K562 (cell line): ENCODE measurements around the gene FAM120B.

Experiments
- CHD1 ChIP-seq: fragments of 200-600 bp; sonication (generic); IDR thresholded peaks from one replicate; pipeline ENCODE4 v1.6.1; 2012; ENCODE audit warnings: mild to moderate bottlenecking, moderate library complexity, low read length, inconsistent platforms
- CTCF ChIP-seq, 3 experiments: IDR thresholded peaks in 2 of 3; conservative IDR thresholded peaks in 1 of 3; 2 replicates each; pipeline ENCODE4 v1.5.1; 2011 to 2012; ENCODE audit warnings: low read length in 3 of 3, mild to moderate bottlenecking in 3 of 3, control low read depth in 2 of 3, improper control_type of control experiment in 1 of 3, inconsistent platforms in 1 of 3, low read depth in 1 of 3, mixed read lengths in 1 of 3, moderate library complexity in 1 of 3; ENCODE audit not compliant: insufficient read depth in 2 of 3
- EZH2 ChIP-seq: IDR thresholded peaks from 2 replicates; pipeline ENCODE4 v1.6.1; 2012; ENCODE audit warnings: low read depth, mild to moderate bottlenecking, inconsistent platforms, low read length, borderline replicate concordance
- GATA2 ChIP-seq: sonication (generic); formaldehyde crosslinking; IDR thresholded peaks from 2 replicates; pipeline ENCODE4 v1.4.0; 2020; ENCODE audit warnings: mild to moderate bottlenecking, missing genetic modification reagents
- NFRKB ChIP-seq: fragments of 450-650 bp; IDR thresholded peaks from 2 replicates; pipeline ENCODE4 v1.6.1; 2016; ENCODE audit warnings: low read depth
- NR2C1 ChIP-seq, 2 experiments: fragments of 450-650 bp; IDR thresholded peaks; 2 replicates each; pipeline ENCODE4 v1.6.1; 2017; ENCODE audit warnings: mild to moderate bottlenecking in 2 of 2, antibody characterized with exemption in 1 of 2, inconsistent platforms in 1 of 2, missing compliant biosample characterization in 1 of 2, missing genetic modification characterization in 1 of 2
- POLR2A ChIP-seq: fragments of 450-650 bp; conservative IDR thresholded peaks from 2 replicates; pipeline ENCODE4 v1.6.1; 2016
- POU5F1 ChIP-seq: fragments of 150-350 bp; IDR thresholded peaks from 2 replicates; pipeline ENCODE4 v1.6.1; 2014; ENCODE audit warnings: borderline replicate concordance, low read length, low read depth, mild to moderate bottlenecking; ENCODE audit not compliant: partially characterized antibody
- STAG1 ChIP-seq: sonication (generic); formaldehyde crosslinking; IDR thresholded peaks from 2 replicates; pipeline ENCODE4 v1.5.0; 2020; ENCODE audit warnings: missing genetic modification reagents, borderline replicate concordance
- ZFX ChIP-seq: sonication (generic); formaldehyde crosslinking; IDR thresholded peaks from 2 replicates; pipeline ENCODE4 v1.8.0; 2022; ENCODE audit warnings: mild to moderate bottlenecking, missing genetic modification reagents, moderate library complexity
- ZSCAN29 ChIP-seq: fragments of 450-650 bp; IDR thresholded peaks from 2 replicates; pipeline ENCODE4 v1.6.1; 2017
- TF ChIP-seq, protein P1 (sequence below): fragments of 450-650 bp; IDR thresholded peaks from 2 replicates; pipeline ENCODE4 v1.6.1; 2018; ENCODE audit warnings: mild to moderate bottlenecking, low read depth; ENCODE audit not compliant: partially characterized antibody
- TF ChIP-seq, protein P2 (sequence below): fragments of 450-650 bp; IDR thresholded peaks from 2 replicates; pipeline ENCODE4 v1.6.1; 2016

GRCh38 chr6:170283212-170284081 is 23.1 kb upstream of the FAM120B start:
- TF ChIP-seq CHD1 (no peak), POLR2A (no peak), CTCF (IDR thresholded peaks at IDR 0.05 in 2 of 3, conservative IDR thresholded peaks at IDR 0.05 in 1 of 3; ENCODE audit: insufficient read depth in 2 of 3, low read depth in 1 of 3, low read length in 3 of 3) (no peak), STAG1 (CRISPR knock-in tag) (no peak), ZFX (no peak), EZH2 (no peak), NFRKB (no peak), ZSCAN29 (no peak), NR2C1 (IDR thresholded peaks at IDR 0.05) (no peak), NR2C1 (tag; IDR thresholded peaks at IDR 0.05) (no peak), POU5F1 (no peak), GATA2 (CRISPR knock-in tag) (no peak)
- TF ChIP-seq, protein P1, sequence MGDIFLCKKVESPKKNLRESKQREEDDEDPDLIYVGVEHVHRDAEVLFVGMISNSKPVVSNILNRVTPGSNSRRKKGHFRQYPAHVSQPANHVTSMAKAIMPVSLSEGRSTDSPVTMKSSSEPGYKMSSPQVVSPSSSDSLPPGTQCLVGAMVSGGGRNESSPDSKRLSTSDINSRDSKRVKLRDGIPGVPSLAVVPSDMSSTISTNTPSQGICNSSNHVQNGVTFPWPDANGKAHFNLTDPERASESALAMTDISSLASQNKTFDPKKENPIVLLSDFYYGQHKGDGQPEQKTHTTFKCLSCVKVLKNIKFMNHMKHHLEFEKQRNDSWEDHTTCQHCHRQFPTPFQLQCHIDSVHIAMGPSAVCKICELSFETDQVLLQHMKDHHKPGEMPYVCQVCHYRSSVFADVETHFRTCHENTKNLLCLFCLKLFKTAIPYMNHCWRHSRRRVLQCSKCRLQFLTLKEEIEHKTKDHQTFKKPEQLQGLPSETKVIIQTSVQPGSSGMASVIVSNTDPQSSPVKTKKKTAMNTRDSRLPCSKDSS: no peak
- TF ChIP-seq, protein P2, sequence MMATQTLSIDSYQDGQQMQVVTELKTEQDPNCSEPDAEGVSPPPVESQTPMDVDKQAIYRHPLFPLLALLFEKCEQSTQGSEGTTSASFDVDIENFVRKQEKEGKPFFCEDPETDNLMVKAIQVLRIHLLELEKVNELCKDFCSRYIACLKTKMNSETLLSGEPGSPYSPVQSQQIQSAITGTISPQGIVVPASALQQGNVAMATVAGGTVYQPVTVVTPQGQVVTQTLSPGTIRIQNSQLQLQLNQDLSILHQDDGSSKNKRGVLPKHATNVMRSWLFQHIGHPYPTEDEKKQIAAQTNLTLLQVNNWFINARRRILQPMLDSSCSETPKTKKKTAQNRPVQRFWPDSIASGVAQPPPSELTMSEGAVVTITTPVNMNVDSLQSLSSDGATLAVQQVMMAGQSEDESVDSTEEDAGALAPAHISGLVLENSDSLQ: no peak
